Suppressor macrophage treated with lipopolysaccharide for 1 hour (primary cell): ENCODE data around the gene CPA5.

Experiments
- DNase-seq, 3 donors: peaks; one replicate each; pipeline ENCODE4 v3.0.0-alpha.2; 2020 to 2022

The CPA5 gene

GRCh38 chr7:130380861-130381455 lies 36.3 kb downstream of the CPA5 start:
- DNase-seq: no peak

- no peak for DNase-seq
Observed at GRCh38 chr7:130381468-130382312, 37.1 kb downstream of the CPA5 start.

DNA sequence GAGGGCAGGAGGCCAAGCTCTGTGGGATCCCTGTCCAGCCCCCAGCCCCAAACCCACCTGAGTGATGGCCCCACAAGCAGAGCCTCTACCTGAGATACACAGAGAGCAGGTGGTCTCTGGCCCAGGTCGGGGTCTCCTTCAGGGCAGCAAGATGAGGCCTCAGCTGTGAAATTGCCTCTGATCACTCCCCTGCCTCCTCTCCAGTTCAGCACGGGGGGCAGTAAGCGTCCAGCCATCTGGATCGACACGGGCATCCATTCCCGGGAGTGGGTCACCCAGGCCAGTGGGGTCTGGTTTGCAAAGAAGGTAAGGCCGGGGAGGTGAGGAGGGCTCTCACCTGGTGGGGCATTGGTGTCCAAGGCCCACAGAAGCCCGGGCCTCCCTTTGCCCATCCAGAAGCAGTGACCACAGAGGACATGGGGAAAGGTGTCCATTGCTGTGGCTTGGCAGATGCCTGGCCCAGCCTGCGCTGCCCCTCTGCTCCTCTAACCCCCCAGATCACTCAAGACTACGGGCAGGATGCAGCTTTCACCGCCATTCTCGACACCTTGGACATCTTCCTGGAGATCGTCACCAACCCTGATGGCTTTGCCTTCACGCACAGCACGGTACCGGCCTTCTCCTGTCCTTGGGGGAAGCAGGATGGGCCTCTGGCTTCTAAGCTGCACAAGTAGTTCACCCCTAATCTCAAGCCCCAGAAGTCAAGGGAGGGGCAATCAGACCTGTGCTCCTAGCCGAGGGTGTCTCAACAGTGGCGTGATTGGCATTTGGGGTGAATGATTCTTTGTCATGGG lies 38.8 kb downstream of the CPA5 start:
- no peak for DNase-seq

GRCh38 chr7:130384371-130384801 lies 39.8 kb downstream of the CPA5 start:
- peak in 2 of 3 donors; percentile 21 to 27 for DNase-seq

DNA sequence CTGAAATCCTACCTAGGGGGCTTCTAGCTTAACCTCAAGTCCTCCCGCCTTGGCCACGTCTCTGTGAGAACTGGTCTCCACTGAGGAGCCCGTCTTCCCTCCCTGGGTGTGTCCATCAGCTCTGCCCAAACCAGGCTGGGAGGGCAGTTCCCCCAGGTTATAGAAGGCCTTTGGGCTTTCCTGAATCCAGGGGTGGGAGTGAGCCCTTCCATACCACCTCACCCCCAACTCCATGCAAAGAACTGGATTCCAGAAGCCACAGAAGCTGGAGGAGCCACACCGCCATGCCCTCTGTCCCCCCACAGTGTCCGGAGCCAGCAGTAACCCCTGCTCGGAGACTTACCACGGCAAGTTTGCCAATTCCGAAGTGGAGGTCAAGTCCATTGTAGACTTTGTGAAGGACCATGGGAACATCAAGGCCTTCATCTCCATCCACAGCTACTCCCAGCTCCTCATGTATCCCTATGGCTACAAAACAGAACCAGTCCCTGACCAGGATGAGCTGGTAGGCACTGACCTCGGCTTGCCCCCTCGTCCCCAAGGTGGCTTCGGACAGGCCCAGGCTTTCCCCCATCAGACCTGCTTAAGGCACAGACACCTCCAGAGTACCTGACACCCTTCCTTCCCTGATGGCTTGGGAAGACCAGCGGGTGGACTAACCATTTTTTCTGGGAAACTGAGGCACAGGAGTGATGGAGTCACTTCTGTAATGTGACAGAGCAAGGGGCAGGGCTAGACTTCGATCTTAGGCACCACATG lies 40.4 kb downstream of the CPA5 start:
- no peak for DNase-seq

DNA sequence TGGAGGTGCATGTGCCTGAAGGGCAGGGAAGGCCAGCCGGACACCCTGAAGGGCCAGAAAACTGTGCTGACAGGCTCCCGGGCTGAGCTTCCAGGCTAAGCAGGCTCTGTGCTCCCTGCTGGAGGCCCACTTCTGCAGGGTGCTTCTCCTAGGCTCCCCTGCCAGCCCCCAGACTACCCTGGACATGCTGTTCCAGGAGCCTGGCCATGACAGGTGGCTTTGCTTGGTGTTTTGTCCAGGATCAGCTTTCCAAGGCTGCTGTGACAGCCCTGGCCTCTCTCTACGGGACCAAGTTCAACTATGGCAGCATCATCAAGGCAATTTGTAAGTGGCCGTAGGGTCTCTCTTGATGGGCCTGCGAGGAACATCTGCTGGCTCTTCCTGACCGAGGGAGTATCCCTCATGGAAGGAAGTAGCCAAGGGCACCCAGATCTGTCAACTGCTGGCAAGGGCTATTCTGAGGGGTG lies 41.0 kb downstream of the CPA5 start:
- no peak for DNase-seq

DNA sequence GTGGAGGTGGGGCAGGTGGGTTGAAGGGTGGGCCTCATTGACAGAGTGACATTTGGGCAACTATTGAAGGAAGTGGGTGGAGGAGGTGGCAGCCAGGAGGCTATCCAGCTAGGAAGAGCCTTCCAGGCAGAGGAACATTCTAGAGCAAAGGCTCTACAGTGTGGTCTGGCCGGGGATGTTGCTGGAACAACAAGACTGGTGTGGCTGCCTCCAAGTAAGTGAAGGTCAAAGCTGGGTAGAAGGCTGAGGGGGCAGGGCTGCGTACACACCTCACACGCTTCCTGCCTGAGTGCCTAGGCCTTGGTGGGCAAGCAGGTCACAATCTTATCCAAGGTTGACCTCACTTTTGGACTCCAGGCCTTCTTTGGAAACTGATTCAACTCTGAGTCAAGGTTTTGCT lies 42.3 kb downstream of the CPA5 start:
- DNase-seq: no peak

- no peak for DNase-seq
Observed at GRCh38 chr7:130387306-130387627, 42.7 kb downstream of the CPA5 start.

DNA sequence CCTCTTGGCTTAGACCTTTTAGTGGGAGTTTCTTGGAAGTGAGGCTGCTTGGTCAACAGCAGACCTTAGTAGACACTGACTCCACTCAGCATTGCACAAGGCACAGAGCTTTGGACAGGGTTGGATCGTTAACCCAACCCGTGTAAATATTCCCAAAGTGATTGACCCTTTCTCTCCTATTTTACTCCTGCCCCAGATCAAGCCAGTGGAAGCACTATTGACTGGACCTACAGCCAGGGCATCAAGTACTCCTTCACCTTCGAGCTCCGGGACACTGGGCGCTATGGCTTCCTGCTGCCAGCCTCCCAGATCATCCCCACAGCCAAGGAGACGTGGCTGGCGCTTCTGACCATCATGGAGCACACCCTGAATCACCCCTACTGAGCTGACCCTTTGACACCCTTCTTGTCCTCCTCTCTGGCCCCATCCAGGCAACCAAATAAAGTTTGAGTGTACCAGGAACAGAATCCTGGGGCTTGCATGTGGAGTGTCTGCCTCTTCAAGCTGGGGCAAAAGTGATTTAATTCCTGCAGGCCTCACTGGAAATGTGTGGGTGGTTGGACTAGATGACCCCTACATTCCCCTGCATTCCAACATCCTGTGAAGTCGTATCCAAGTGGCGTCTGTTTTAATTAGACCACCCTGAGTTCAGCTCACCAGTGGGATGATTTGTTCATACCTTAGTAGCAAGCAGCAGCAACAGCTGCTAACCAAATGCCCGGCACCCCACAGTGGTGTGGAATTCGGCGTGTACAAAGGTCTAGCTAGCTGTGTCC lies 43.2 kb downstream of the CPA5 start:
- DNase-seq: no peak

- DNase-seq: no peak
Observed at GRCh38 chr7:130388671-130389070, 44.1 kb downstream of the CPA5 start.

DNA sequence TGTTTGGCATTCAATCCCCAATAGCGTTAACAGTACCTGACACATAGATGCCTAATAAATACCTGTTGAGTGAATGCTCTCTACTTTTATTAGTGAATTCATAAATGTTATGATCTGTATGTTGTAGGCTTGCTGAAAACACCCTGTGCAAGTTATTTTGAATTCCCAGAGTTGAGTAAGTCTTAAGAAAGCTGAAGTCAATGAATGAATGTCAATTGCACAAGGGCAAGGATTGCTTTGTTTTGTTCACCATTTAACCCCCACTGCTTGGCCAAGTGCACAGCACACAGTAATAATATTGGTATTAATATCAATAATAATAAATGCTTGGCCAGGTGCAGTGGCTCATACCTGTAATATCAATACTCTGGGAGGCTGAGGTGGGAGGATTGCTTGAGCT lies 45.9 kb downstream of the CPA5 start:
- no peak for DNase-seq

DNA sequence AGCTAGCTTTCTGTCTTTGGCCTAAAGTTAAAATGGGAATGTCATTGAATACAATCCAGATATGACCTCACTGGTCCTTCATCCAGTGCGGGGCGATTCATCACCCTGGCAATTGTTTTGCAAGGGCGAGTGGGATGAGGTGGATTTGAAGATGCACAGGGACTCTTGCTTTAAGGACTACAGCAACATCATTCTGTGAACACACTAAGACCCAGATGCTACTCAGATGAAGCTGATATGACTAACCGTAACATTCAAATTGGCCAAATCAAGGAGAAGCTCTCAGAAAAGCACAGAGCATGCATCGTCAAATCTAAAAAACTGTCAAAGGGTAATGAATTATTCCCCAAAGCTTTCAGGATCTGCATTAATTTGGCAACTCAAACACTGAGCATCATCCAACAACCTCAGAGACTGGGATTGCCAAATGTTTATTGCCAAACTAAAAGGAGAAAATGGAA lies 48.5 kb downstream of the CPA5 start:
- no peak for DNase-seq

DNA sequence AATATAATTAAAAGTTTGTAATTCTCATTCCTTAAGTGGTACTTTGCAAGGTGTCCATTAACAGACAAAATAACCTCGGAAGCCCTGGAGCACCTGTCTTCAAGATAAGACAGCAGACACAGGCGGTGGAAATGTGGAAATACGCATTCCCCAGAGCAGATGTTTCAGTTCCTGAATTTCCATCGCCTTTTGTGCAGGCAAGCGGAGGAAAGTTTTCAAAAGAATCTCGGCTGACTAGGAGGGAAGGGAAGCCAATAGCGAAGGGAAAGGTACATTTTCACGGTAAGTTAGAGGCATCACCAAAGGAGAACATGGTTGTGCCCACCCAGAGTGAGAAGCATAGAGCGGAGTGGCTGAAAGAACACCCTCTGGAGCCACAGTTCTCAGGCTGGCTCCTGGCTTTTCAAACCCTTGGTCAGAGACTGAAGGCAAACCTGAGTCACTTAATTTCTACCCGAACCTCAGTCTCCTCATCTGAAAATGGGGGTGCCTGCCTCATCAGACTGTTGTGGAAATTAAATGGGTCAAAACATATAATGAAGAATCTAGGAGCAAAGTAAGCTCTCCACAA lies 49.3 kb downstream of the CPA5 start:
- peak; percentile 39 to 44 (median 40) for DNase-seq

DNA sequence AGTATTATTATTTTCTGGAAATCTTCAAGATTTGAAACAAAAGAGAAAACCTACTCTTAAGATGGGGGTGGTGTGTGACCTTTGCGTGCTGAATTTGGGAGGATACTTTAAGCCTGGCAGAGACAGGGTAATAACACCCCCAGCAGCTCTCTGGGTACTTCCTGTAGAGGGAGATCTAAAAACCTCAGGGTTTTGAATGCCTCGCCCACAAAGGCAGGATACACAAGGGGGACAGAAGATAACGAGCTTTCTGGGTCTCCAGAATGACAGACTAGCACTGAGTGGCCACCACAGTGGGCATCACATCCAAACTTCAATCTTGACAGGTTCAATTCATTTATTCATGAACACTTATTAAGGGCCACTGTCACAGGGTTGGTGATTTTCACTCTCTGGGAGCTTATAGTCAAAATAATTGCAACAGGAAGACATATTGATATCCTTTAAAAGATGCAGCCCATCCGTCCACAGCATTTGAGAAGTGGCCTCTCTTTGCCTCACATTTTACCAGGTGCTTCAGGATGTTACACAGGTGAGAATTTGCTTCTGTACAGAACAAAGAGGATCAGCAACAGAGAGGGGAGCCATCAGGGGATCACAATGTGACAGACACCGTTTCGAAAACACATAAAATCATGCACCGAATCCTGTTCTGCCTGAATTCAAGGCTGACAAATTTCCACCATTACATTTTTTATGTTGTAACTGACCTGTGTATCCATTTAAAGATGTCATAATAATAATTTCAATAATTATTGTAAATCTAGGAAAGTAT lies 50.0 kb downstream of the CPA5 start:
- DNase-seq: no peak

GRCh38 chr7:130395421-130395820 lies 50.8 kb downstream of the CPA5 start:
- DNase-seq: no peak

GRCh38 chr7:130396109-130396508 lies 51.5 kb downstream of the CPA5 start:
- DNase-seq: no peak

GRCh38 chr7:130397051-130397757 lies 52.6 kb downstream of the CPA5 start:
- no peak for DNase-seq

GRCh38 chr7:130397758-130398073 lies 53.1 kb downstream of the CPA5 start:
- DNase-seq: no peak

DNA sequence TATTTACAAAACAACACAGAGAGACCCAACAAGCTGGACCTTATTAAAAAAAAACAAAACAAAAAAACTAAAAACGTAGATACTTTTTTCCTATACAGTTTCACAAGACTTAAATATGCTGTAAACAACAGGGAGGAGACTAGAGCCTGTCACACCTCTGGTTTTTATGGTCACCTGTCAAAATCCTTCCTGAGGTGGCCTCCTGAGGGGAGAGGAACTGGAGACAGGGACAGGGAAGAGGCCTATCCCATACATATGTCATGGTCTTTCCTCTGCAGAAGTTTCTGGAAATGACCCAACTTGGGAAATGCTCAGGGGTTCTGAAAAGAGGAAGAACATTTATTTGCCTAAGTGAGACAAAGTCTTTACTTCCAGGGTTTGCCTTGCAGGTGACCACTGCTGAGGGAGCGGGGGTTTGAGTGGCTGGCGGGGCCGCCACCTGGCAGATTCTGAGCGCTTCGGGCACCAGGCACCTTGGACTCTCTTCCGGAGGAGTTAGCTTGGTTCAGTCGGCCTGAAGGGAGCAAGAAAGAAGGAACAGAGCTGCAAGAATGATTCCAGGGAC lies 54.0 kb downstream of the CPA5 start:
- peak; percentile 43 to 55 (median 43) for DNase-seq

GRCh38 chr7:130400120-130400572 lies 55.5 kb downstream of the CPA5 start:
- no peak for DNase-seq
